ENCODE measurements around the gene ENAH.

- TF ChIP-seq POLR2AphosphoS5 (IDR thresholded peaks at IDR 0.05; ENCODE audit: low read depth, low read length) (no peak), SIN3A (IDR thresholded peaks at IDR 0.05; ENCODE audit: borderline replicate concordance, insufficient read depth, low read length) (no peak), REST (IDR thresholded peaks at IDR 0.05; ENCODE audit: insufficient read depth in 1 of 2, low read depth in 2 of 2, low read length in 2 of 2) (no peak), TAF1 (IDR thresholded peaks at IDR 0.05; ENCODE audit: borderline replicate concordance, insufficient read depth, low read length) (no peak)
Observed at GRCh38 chr1:225476538-225476988, 176.4 kb downstream of the ENAH start.
